GM19023 (cell line): ENCODE data around the gene PSMC6.

Source experiments
- ATAC-seq: cut with Tn5 transposase; IDR thresholded peaks from one replicate; pipeline ENCODE4 v1.9.1; 2021; ENCODE audit warnings: mild to moderate bottlenecking, moderate library complexity; ENCODE audit not compliant: unreplicated experiment

Gene PSMC6

DNA sequence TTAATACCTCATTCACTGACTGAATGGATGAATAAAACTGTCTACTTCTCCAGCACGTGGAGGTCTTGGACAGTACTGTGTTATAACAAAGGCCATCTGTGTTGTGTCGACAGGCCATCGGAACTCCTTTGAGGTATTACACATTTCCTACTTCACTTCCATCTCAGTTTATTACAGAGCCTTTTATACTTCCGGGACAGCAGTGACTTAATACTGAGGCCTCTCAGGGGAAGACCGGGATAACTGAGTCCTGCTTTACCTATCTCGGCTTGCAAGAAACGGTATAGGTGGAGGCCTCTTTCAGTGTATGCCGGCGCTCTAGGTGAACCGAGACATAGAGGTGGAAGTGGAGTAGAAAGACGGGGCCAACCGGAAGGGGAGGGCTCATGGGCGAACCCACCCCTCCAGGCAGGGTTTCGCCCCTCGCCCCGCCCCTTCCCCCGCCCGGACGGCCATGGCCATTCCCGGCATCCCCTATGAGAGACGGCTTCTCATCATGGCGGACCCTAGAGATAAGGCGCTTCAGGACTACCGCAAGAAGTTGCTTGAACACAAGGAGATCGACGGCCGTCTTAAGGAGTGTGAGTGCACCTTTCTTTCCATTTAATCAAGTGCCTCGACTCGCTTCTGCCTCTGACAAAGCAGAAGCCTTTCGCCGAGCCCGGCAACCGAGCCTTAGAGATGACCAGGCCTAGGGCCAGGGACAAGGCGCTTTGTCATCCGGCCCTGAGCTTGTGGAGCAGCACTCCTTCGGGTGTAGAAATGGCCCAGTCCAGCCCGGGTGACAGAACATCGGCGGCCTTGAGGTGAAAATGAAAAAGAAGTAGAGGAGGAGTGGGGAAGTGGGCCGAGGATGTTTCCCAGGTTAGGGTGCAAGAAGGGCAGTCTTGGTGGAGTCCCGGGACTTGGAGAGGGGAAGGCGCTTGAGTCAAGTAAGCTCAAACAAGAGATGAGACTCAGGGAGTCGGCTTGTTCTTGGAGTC is at the start of gene PSMC6:
Gene PSMC6, plus strand, starts transcription at position 477 of the 983 bp plus-strand sequence. Its CDS starts 20 bp downstream, at position 497.
- ATAC-seq, result peak; percentile 98

DNA sequence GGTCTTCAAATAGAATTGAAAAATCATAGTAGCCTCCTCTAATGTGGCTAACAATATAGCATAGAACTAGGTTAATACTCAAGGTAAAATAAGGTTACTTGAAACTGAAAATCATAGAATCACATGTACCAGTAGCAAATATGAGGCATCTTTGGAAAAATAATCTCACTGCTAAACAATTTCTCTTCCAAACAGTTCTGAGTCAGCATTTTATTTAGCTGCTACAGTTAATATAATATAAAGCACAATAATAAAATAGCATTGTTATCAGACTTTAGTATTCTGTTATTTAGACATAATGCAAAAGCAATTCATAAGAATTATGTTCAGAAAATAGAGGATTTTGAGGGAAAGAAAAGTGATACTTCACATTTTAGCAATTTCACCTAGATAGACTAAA is 46.7 kb upstream of the PSMC6 start:
- ATAC-seq, result no peak

DNA sequence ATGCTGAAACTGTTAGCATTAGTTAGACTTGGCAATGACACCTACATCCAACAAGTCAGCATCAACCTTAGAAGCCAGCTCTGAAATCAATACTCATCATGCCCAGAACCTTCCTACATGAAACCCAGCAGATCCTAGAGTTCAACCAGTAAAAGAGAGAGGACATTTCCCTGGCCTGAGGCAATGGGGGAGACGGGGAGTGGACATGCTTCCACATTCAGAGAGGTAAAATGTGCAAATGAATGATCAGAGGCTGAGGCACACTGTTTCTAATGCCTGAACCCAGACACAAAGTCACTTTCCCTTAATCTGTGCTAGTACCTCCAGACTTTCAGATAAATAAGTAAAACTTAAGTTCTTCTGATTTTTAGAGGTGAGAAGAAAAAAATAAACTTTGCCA is 46.2 kb upstream of the PSMC6 start:
- no peak for ATAC-seq

DNA sequence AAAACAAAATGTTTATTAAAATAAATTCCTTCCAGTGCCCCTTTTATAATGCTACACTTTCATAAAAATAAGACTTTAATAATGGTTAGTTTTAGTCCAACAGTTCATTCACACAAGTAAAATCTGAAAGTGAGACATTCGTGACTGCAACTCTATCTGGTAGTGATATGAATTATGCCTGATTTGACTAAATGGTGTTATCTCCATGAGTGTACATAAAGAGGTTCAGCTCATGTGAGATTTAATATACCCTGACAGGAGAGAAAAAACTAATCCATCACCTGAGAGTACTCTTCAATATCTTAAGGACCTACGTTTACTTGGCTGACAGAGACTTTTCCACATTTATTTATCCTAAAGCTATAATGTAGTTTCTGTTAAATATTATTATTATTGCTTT is 45.7 kb upstream of the PSMC6 start:
- ATAC-seq, result no peak

DNA sequence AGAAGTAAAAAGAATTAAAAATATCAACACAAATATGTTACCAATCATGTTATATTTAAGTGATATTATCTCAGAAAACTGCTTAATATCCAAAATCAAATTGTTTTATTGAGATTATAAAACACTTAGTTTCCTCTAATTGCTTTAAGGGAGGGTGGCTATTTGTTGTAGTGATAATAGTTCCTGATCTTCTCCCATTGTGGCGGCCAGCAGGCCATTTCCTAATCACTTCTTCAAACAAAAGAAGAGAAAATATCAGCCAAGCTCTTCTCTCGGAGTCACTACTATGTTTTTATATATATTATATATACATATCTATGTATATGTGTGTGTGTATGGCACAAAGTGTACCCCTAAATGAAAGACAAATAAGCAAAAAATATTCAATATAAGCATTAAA is 43.1 kb upstream of the PSMC6 start:
- ATAC-seq, result no peak

DNA sequence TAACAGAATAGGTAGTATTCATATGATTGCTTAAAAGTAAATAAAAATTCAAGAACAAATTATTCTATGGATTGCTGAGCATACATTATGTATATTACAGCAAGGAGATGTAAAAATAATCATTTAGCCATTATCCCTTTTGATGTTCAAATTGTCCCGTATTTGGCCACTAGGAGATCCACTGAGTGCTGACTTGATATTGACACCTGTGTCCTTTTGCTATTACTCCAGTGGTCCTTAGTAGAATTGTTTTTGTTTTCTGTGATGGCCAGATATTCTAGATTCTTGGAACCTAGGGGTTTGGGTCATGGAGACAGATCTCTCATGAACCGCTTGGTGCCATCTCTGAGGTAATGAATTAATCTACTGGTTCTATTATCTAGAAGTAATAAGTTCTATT is 28.4 kb upstream of the PSMC6 start:
- ATAC-seq, result no peak

DNA sequence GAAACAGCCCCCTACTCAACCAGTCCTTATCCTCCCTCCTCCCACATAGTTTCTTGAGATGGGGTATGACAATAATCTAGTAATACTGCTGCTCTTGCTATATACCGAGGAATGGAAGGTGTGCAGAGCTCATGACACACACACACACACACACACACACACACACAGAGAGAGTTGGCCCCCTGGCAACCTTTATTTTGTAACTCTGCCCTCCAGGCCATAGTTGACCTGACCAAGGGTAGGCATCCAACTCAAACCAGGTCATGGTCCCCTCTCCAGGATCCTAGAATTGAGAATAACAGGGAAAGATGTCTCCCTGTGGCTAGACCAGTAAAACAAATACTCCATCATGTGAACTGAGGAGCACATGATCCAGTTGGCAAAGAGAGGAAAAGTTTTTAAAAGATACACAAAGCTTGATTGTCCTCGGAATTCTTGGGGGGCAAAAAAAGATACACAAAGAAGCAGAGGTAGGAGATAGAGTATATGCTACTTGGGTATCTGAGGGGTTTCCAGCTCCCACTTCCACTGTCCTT is 22.9 kb upstream of the PSMC6 start:
- ATAC-seq, result no peak

DNA sequence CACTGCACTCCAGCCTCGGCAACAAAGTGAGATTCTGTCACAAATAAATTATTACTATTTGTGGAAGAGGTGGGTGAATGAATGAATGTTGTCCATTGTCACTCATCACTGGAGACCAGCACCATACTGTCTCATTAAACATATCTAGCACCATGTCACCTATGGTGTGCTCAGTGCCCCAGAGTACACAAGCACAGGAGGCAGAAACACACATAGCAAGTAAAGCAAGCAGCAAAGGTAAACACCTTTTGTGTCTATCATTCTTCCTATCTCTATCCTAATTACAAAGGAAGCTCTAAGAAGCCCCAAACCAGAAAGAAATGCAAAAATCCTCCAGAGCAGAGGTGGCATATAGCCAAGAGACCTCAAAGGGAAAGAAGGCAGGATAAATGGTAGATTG is 20.8 kb upstream of the PSMC6 start:
- no peak for ATAC-seq

DNA sequence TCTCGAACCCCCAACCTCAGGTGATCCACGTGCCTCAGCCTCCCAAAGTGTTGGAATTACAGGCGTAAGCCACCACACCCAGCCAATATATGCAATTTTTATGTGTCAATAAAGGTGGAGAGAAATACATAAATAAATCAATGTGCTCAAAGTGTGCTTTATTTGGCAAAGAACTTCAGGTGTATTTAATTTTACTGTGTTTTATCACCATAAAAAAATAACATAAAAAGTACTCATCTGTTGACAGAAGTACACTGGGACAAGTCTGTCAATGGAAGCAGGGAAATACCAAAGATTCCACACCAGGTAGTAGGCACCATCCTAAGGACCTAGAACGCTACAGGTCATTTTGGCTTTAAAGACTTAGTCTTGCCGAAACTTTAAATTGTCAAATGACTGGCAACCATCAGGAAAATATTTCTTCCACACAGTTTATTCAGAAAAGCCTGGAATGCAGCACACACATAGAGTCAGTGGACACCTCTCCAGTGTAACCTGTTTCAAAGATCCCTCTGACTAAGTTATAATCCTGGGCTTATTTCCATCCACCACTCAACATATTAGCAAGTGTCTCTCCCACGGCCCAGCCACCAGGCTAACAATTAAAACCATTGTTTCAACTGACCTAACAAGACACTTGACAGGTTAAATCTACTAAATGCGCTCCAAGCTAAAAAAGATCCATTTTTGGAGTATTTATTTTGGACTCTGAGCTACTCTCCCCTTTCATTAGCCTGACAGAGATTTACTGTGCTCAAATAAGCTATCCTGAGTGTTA is 15.8 kb upstream of the PSMC6 start:
- no peak for ATAC-seq

DNA sequence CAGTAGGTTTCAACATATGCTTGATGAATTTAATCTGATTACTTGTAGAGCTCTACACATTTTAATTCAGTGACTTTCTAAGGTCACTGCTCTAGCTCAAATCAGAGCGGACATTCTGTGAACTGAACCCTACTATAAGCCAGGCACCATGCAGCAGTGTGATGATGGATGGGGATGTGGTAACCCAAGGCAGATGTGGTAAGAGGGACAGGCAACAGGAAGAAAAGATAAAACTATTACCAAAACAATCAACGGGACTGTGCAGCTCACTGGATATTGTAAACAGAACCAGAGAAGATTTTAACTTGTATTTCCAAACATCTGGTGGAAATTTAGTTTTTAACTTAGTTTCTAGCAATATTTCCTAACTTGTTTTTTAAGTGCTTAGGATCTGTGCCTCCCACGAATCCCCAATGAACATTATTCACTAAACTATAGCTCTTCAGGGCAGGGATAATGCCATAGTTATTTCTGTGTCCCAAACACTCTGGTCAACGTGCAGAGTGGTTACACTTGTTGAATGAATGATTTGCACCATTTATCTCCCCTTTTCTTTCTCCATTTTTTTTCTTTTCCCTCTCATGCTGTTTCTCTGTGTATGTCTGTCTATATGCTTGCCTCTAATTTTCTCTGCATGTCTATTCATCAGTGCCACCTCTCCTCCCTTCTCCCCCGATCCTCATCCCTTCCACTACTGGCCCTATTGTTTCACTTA is 14.6 kb upstream of the PSMC6 start:
- ATAC-seq, result no peak

DNA sequence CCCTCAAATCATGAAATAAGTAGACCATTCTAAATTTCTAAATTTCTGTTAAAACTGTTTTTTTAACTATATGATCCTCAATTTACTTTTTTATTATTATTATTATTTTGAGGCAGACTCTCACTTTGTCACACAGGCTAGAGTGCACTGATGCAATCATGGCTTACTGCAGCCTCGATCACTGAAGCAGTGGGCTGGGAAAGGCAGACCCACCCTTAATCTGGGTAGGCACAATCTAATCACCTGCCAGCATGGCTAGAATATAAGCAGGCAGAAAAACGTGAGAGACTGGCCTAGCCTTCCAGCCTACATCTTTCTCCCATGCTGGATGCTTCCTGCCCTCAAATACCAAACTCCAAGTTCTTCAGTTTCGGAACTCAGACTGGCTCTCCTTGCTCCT is 14.0 kb upstream of the PSMC6 start:
- ATAC-seq, result no peak

DNA sequence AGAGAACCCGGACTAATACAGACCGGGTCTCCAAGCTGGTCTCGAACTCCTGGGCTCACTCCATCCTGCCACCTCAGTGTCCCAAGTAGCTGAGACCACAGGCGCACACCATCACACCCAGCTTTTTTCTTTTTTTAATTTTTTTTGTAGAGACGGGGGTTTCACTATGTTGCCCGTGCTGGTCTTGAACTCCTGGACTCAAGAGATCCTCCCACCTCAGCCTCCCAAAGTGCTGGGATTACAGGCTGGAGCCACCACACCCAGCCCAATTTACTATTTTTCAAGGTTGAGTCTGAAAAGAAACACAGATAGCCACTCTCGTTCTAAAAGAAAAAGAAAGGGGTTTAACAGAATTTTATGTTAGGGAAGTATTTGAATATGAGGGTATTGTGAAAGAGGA is 13.5 kb upstream of the PSMC6 start:
- ATAC-seq, result no peak

DNA sequence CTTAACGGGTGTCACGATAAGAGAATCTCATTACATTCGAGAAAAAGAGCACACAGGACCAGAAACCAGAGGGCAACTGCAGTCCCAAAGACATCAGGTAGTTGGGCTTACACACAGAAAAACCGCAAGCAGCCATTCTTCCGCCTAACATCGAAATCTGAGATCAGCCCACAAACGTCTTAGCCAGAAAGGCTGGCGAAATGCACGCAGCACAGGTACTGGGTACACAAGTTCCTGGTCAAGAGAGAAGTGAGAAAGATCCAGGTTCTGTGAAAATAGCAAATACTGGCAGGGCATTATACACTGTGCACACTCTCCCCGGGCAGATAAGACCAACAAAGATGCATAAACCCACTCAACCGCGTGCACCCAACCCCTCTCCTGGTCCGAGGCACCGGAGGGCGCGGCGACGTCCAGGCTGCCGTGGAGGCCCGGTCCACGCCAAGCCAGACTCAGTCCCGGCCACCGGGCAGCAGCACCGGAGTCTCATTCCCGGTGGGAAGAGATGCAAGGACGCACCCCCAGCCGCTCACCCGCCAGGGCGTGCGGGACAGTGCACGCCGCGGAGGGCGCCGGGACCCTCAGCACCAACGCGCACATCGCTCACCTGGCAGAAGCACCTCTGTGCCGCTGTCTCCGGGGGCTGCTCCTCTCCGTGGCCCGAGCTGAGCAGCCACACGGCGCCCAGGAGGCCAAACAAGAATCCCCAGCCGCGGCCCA is 12.1 kb upstream of the PSMC6 start:
- peak; percentile 54 for ATAC-seq

DNA sequence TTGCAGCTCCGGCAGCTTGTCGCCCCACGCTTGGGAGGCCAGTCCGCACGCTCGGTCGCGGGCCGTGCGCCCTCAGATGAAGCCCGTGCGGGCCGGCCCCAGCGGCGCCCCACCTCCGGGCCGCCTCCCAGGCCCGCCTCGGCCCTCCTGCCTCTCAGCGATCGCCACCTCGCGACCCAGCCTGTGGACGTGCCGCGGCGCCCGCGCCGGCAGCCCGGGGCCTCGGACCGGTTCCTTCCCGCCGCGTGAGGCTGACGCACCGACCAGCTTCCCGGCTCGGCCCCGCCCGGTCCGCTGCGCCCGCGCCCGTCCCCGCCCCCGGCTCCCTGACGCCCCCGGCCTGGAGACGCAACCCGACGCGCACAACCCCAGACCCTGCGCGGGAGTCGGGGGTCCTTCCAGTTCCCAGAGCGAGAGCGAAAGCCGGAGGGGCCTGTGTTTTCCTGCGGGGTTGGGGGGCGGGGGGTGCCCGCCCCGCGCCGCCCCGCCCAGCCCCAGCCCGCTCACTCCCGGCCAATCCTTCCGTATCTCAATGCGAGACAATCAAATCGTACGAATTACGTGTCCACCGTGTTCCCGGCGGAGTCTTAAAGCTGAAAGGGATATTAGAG is 11.4 kb upstream of the PSMC6 start, which contains the start of gene ERO1A:
Gene ERO1A, minus strand, starts transcription at position 78 of the 611 bp plus-strand sequence. Its CDS starts 77 bp downstream, at position 1.
- ATAC-seq, result peak; percentile 79

DNA sequence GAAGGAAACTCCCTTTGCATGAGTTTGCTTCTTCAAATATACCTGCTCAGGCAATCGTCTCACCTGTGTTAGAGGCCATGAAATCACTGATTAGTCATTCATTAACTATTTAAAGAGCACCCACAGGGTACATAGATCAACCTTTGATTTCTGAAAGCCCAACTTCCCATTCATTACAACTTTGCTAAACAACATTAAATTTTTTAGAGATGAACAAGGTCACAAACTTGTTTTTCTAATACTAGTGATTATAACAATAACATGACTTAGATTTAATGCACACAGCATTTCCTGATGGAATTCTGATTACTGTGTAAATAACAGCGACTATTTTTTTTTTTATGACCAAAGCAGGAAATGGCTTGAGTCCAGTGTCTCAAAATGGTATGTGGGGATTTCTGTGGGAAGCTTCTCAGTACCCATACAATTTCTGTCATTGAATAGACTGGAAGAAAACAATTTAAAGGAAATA is 6.3 kb upstream of the PSMC6 start:
- no peak for ATAC-seq

DNA sequence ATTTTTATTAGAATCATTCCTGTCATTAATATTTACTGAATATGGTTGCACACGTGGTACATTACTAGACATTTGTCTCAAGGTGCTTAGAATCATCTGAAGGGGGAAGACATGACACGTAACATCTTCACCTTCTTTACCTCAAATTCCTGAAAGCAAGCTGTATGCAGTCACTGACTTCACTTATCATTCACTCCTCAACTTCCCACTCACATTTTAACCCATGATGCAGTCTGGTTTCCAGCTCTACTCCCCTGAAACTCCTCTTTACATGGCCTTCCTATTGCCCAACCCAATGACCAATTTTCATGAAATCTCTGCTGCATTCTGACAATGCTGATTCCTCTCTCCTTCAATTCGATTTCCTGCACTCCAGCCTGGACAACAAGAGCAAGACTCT is 5.8 kb upstream of the PSMC6 start:
- no peak for ATAC-seq

DNA sequence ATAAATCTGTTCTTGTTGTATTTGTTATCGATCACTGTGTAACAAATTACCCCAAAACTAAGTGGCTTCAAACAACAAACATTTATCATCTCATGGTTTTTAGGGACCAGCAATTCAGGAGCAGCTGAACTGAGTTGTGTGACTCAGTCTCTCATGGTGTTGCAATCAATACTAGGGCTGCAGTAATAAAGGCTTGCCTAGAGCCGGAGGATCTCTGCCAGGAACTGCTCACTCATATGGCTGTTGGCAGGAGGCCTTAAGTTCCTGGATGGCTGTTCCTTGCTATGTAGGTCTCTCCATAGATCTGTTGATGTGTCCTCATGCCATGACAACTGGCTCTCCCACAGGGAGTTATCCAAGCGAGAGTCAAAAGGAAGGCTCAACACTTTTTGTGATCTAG is 3.8 kb upstream of the PSMC6 start:
- ATAC-seq, result no peak

DNA sequence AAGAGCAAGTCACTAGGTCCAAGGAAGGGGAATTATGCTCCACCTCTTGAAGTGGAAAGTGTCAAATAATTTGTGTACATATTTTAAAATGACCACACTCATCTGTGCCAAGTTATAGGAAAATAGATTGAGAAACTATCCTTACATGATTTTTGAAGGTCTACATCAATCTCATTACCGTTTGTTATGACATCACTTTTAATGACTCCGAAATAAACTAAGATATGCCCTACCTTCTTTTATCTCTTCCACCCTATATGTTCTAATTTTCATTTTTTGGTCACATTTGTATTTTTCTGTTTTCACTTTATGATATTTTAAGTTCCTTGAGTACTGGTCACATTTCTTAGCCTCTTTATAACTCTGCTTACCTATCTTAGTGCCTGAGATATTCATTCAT is 3.3 kb upstream of the PSMC6 start:
- ATAC-seq, result no peak

DNA sequence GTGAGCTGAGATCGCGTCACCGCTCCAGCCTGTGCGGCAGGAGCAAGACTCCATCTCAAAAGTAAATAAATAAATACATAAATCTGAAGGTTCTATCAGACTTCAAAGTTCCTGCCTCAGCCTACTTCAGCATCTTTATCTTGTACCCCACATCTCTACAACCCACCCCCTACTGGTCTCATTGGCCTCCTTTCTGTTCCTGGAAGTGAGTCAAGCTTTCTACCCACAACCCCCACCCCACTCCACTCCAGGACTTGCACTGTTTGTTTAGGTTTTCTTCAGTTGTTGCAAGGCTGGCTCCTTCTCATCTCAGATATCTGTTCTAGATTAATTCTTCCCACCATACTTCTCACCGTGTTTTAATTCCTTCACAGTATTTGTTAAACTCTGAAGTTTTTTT is 714 bp upstream of the PSMC6 start:
- no peak for ATAC-seq

DNA sequence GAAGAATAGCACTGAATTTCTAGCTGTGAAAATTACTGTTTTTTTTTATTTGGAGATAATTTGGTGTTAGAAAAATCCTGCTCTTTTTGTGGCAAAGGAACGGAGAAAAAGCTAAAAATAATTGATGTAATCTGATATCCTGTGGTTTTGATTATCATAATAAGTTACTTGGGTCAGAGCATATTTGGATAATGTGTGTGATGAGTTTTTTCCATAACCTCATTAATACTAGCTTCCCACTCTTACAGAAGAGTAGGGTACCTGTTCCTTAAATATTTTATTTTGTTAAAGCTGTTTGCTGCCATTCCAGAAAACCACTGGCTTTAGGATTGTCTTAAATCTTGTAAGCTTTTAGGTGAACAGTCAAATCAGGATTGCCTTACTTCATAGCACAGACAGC is 4.7 kb downstream of the PSMC6 start:
- ATAC-seq, result no peak
